GM19395 (cell line): Measurements from ENCODE around the gene ATP7A.
"Not testable (repeated sequence)": the region's sequence is repeated elsewhere in the genome, so short reads cannot be mapped to it uniquely, and the experiment has no call there.

Source experiments
- ATAC-seq: cut with Tn5 transposase; IDR thresholded peaks from one replicate; pipeline ENCODE4 v1.9.1; 2021; ENCODE audit warnings: mild to moderate bottlenecking, moderate library complexity; ENCODE audit not compliant: unreplicated experiment

The ATP7A gene

DNA sequence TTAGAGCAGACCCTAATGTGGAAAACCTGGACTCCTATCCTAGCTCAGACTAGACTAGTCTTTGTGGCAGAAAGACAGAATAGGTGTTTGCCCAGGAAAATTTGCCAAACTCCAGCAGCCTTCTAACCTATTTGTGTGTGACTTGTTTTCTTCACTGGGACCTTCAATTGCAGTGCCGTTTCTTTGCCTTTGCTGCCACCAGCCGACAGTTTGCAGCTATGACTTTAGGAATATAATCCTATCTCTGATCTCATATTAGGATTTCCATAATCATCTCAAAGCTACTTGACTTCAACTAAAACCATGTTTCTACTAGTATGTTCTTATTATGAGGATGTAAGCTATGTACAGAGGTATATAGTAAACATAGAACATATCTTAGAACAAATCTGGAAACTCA lies 119.2 kb downstream of the ATP7A start:
- ATAC-seq, result no peak

DNA sequence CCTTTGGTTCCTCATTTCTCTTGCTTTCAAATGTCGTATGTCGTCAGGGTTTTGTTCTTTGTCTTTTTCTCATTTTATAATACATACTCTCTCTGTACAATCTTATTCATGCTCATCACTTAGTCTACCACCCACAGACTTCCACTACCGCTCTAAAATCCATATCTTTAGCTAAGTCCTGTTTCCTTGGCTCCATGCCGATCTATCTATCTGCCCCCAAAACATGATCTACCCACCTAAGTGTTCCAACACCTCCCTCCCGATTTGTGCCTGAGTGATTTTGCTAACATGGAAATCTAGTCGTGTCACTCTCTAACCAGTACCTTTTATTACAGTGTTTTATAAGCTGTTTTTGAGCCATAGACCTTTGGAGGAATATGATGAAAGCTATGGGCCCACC lies 124.6 kb downstream of the ATP7A start:
- no peak for ATAC-seq

DNA sequence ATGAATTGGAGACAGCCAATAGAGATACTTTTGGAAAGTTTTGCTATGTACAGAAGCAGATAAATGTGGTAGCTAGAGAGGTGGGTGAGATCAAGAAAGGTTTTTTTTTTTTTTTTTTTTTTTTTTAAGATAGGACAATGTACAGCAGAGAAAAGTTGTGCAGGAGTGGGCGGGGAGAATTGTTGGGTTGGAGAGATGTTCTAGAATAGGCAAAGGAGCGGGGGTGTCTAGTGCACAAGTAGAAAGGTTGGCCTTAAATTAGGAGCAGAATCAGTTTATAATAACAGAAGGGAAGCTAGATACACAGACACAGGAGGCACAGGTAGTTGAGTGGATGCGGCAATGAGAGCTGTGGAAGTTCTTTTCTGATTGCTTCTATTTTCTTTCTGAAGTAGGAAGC lies 127.4 kb downstream of the ATP7A start:
- ATAC-seq, result no peak

DNA sequence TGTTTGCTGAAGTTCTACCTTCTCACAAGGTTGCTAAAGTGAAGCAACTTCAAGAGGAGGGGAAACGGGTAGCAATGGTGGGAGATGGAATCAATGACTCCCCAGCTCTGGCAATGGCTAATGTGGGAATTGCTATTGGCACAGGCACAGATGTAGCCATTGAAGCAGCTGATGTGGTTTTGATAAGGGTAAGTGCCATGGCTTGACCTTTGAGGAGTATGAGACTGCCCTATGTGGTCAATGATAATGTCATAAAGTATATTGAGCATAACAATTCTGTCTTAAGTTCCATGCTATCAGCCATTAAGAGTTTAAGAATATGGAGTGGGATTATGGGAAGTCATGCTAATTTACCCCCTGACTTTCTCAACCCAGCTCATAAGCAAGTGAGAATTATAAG lies 132.1 kb downstream of the ATP7A start:
- ATAC-seq, result no peak

DNA sequence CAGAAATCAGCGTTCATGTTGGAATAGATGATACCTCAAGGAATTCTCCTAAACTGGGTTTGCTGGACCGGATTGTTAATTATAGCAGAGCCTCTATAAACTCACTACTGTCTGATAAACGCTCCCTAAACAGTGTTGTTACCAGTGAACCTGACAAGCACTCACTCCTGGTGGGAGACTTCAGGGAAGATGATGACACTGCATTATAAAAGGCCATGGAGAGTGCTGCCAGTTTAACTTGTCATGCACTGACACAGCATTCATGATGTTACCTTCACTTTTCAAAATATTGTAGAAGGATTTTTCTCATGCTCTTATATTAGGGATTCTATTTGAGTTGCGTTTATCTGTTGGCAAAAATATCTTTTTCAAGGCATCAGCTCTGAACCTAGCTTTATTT lies 135.9 kb downstream of the ATP7A start:
- no peak for ATAC-seq

DNA sequence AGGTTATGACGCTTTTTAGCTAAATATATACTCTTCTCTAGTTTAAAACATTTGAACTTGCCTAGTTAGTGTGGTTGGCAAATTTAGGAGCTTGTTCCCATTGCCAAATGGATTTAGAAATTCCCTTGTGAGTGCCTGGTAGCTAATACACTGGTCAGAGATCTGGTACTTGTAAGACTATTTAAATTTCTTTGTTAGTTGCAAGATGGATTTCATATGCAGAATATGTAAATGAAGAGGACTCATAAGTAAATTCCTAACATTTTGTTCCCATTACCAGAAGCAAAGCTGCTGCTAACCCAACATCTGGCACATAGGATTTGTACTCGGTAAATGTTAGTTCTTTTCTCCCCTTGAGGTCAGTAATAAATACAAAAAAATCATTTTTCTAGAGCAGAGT lies 137.6 kb downstream of the ATP7A start:
- ATAC-seq, result no peak

DNA sequence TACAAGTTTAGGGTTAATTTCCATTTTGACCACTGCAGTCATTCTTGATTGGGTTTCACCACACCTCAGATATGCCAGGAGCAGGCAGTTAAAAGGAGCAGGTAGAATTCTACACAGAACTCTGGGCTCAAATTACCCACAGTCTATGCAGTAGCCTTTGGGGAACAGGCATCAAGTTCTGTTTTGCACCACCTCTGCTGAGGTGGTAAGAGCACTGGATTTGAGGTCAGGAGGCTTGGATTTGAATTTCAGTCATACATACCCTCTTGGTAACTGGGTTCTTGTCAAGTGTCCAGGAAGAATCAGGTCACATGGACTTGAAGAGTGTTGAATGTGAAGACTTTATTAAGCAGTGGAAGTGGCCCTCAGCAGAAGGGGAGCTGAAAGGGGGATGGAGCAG lies 153.2 kb downstream of the ATP7A start:
- ATAC-seq, result no peak

DNA sequence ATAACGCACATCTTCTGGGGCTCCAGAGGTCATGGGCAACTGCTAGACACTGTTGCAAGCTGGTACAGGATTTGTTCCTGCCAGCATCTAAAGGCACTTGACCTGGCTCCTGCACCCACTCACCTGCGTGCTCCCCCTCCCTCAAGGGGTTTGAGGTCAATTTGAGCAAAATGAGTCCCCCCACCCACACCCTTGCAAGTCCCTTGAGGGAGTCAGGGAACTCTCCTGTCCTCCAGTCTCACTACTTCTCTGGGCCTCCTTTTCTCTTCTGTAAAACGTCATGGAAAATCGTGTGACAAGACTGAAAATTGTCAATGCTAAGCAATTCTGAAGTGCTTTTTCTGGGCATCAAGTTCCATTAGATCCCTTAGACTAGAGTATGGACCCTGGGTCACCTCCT lies 153.7 kb downstream of the ATP7A start:
- ATAC-seq, result no peak

DNA sequence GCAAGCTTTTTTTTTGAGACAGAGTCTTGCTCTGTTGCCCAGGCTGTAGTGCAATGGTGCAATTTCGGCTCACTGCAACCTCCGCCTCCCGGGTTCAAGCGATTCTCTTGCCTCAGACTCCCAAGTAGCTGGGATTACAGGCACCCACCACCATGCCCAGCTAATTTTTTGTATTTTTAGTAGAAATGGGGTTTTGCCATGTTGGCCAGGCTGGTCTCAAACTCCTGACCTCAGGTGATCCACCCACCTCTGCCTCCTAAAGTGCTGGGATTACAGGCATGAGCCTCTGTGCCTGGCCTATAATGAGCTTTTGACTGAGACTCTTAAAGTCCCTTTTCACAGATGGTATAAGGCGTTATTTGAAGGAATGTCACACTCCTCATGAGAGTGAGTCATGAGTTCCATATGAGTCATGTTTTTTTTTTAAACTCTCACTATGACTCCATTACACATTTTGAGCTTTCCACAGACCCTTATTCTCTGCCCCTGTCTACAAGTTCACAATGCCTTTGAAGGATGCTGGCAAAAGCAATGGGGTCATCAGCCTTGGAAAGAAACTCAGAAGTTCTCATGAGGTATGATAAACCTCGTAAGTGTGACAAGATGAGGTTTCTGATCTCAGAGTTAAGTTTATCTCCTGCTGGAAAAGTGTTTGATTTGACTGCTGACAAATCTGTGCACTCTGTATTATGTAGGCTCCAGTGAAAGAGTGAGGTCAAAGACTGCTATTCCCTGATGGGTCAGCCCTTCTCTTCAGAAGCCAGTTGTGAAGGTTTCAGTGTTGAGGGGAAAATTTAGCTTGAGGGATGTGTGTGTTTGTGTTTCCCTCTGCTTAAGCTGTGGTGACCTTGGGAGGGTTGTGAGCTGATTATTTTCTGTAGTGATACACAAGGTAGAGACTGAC lies 154.5 kb downstream of the ATP7A start:
- ATAC-seq, result peak; percentile 86

DNA sequence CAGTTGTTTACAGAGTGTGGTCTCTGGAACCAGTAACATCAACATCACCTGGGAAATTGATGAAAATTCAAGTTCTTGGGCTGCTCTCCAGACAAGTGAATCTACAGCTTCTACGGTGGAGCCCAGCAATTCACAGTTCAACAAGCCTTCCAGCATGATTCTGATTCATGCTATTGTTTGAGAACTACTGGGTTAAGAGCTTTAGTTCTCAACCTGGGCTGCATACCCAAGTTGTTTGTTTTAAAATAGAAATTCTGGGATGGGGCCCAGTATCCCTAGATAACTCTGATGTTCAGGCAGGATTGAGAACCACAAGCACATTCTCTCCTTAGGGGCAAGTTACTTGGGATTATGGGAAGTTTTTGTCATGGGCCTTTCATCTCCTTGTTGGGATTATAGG lies 155.6 kb downstream of the ATP7A start:
- ATAC-seq, result no peak

DNA sequence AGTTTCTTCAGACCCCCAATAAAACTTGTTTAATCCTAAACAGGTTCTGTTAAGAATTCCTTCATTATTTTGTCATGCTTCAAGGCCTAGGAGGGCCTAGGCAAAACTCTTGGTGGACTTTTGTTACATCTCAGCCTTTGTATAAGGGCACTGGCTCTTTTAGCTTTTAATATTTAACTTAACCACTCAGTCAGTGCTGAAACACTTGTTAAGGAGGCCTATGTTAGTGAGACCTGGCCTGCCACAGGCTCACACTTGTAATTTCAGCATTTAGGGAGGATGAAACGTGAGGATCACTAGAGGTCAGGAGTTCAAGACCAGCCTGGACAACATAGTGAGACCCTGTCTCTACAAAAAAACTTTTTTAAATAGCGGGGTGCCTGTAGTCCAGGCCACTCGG lies 160.8 kb downstream of the ATP7A start:
- ATAC-seq, result no peak

DNA sequence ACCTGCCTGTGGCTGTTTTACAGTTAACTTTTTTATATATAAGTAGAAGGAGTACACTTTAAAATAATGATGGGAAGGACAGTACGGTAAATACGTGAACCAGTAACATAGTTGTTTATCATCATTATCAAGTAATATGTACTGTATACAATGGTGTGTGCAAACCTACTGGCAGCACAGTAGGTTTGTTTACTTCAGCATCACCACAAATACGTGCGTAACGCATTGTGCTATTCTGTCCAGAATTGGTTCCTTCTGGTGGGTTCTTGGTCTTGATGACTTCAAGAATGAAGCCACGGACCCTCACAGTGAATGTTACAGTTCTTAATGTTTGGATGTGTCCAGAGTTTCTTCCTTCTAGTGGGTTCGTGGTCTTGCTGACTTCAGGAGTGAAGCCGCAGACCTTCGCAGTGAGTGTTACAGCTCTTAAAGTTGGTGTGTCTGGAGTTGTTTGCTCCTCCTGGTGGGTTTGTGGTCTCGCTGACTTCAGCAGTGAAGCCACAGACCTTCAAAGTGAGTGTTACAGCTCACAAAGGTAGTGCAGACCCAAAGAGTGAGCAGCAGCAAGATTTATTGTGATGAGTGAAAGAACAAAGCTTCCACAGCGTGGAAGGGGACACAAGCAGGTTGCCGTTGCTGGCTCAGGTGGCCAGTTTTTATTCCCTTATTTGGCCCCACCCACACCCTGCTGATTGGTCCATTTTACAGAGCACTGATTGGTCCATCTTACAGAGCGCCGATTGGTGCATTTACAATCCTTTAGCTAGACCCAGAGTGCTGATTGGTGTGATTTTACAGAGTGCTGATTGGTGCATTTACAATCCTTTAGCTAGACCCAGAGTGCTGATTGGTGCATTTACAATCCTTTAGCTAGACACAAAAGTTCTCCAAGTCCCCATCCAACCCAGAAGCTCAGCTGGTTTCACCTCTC lies 162.9 kb downstream of the ATP7A start:
- not testable (repeated sequence) for ATAC-seq

DNA sequence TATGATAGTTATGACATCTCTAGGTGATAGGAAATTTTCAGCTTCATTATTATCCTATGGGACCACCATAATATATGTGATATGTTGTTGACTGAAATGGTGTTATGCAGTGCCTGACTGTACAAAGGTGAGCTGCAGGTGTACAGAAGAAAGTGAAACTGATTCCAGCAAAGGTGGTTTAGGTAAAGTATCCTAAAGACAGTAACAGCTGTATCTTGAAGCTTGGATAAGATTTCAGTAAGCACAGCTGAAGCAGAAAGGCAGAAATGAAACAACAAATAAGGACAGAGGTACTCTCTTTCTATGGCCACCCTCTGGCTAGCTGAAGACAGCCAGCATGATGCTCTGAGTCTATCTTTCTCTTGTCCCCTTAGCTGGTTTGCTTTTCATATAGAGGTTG lies 163.6 kb downstream of the ATP7A start:
- peak; percentile 57 for ATAC-seq

DNA sequence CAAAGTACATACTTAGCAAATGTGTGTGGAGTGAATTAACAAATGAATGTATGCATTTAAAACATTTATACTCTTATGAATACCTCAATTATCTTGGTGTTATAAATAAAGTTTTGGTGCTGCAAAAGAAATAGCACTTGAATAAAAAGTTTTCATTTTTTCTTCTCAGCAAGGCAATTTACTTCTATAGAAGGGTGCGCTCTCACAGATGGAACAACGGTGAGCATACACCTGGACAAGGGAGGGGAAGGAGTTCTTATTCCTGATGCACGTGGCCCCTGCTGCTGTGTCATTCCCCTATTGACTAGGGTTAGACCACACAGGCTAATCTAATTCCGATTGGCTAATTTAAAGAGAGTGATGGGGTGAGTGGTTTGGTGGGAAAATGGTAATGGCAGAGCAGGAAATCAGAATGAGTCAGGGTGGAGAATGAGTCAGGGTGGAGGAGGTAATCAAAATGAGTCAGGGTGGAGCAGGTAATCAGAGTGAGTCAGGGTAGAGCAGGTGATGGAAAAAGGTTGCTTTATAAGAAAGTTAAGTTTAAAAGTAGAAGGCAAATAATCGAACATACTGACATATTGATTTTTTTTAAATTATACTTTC lies 165.4 kb downstream of the ATP7A start:
- ATAC-seq, result no peak

DNA sequence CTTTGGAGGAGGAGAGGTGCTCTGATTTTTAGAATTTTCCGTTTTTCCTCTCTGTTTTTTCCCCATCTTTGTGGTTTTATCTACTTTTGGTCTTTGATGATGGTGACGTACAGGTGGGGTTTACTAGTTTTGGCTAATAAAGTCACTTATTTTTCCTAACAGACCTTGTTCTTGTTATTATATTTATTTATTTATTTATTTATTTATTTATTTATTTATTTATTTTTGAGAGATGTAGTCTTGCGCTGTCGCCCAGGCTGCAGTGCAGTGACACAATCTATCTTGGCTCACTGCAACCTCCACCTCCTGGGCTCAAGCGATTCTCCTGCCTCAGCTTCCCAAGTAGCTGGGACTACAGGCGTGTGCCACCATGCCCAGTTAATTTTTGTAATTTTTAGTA lies 170.9 kb downstream of the ATP7A start:
- ATAC-seq, result not testable (repeated sequence)

DNA sequence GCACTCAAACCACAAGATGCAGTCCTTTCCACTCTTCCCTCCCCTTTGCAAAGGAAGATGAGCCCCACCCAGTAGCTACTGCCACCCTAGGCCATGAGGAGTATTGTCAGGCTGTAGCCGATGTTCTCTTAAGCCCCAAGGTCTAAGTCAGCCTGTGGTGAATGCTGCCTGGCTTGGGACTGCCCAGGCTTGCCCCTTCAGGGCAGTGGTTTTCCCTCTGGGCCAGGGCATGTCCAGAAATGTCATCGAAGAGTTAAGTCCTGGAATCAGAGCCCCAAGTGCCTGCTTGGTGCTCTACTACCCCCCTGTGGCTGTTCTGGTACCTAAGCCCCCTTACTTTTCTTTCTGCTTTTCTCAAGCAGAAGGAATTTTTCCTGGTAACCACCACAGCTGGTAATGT lies 181.8 kb downstream of the ATP7A start:
- peak; percentile 82 for ATAC-seq

DNA sequence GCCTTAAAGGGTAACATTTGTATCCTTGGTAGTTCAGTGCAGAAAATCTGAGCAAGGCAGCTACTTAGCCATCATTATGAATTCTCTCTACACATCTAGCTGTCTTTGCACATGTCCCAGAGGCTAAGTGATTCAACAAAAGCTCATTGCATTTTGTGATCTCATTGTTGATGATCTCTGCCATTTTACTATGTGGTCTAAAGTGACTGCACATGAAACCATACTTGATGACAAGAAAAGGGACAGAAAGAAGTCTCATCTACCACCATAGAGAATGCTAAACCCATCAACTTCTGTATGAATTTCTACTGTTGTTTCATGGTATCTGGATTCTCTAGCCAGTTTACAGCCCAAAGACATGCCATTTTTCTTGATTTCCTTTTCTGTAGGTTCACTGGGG lies 187.6 kb downstream of the ATP7A start:
- ATAC-seq, result no peak
